Mucosa of descending colon (tissue), 3 donors: ENCODE measurements around the gene NFATC1. TPM values are rescaled to one million over a fixed set of nuclear protein-coding genes. Genes with fewer than 3 reads are reported as not detected.
A peak's percentile ranks its signal among the peaks of the same experiment; 100 is the strongest.

Experiments
- ATAC-seq: fragments of 200-7000 bp; cut with Tn5 transposase; one replicate; pipeline ENCODE4 v1.9.1; 2020; ENCODE audit warnings: mild to moderate bottlenecking, moderate library complexity
- DNase-seq, 3 donors: peaks; one replicate each; pipeline ENCODE4 v3.0.0-alpha.2; 2020
- H3K36me3 ChIP-seq: fragments of 200-600 bp; one replicate; pipeline ENCODE4 v1.8.0; 2021; ENCODE audit warnings: low read depth, mild to moderate bottlenecking
- H3K4me1 ChIP-seq: fragments of 200-600 bp; one replicate; pipeline ENCODE4 v1.8.0; 2021; ENCODE audit warnings: low read depth, mild to moderate bottlenecking
- H3K4me3 ChIP-seq: fragments of 200-600 bp; one replicate; pipeline ENCODE4 v1.8.0; 2021; ENCODE audit warnings: mild to moderate bottlenecking
- H3K9me3 ChIP-seq: fragments of 200-600 bp; one replicate; pipeline ENCODE4 v1.8.0; 2021; ENCODE audit warnings: mild to moderate bottlenecking
- CTCF ChIP-seq: fragments of 200-600 bp; IDR thresholded peaks from one replicate; pipeline ENCODE4 v1.8.0; 2022; ENCODE audit warnings: antibody characterized with exemption, mild to moderate bottlenecking
- intact Hi-C, 2 donors: fragments of 100-400 bp; cut with DNase I in 1 of 2; cut with micrococcal nuclease in 1 of 2; formaldehyde crosslinking; loops; one replicate each; pipeline versions ENCODE4 v1.11.0 to v1.11.1; 2022; cut with DNase I, micrococcal nuclease
- total RNA-seq, 3 donors: library from RNA; stranded (reverse); fragmentation: NEBNext Ultra II Directional in 2 of 3; extraction: Animal tissue kit (Norgen Biotek cat#: 25700) in 2 of 3; gene quantifications; one replicate each; pipeline versions ENCODE4 v1.2.1 to v1.2.4, GENCODE V29; 2021 to 2023
- donor health status: DM: no; HTN: no; CAD: no; lungs with moderate emphysema.
- donor health status: DM: no; HTN: no; CAD: no.
- donor health status: DM: no; HTN: yes; CAD: no.

The NFATC1 gene
- total RNA-seq, 3 donors from 2014 or later, result 2.9 to 12.9 (median 4.6) TPM

GRCh38 chr18:79365701-79366100, 30.0 kb upstream of the NFATC1 start:
- Histone ChIP-seq H3K4me1 (no peaks in the 10 kb centered on the region), H3K9me3 (no peaks in the 10 kb centered on the region), H3K4me3 (no peak overlapping the region), H3K36me3 (peaks cover 7% of the 10 kb centered on the region)
- DNase-seq (no peak), ATAC-seq (no peak)
- TF ChIP-seq CTCF, result no peak
- intact Hi-C loops, result no loop called here

DNA sequence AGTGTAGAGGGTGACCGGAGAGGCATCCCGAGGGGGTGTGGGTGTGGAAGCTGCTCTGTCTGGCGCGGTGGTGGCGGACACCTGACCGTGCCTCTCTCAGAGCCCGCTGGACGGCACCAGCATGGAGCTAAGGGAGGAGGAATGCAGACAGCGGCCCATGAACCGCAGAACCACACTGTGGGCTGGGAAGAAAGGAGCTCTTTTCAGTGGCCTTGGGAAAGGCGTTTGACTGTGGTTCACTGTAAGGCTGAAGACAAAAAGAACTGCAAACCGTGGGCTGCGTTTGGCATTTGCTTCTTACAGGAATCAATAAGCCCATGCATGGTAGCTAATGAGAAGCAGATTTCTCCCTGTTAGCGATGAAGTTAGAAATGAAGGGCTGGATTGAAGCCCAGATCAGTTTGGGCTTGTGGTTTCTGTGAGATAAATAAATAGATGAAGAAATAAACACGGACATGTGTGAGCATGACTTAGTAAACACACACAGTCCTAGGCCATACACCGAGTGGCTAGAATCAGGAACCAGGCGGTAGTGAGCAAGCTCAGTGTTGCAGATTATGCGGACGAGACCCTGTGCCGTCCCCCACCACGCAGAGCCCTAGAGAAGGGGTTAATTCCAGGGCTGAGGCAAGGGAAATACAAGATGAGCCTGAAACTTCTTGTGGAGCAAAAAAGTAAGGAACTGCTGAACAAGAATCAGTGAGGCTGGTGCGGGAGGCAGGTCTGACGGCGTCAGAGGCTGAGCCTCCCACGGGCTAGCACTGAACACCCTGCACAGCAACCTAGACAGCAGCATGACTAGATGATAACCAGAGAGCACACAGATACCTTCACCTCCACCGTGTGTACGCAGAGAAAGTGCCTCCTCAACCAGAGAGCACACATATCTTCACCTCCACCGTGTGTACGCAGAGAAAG, 29.3 kb upstream of the NFATC1 start:
- peaks cover 6% of the 10 kb centered on the region for H3K36me3 ChIP-seq
- peak; percentile 15 for ATAC-seq

GRCh38 chr18:79367480-79367879, 28.2 kb upstream of the NFATC1 start:
- ATAC-seq, result no peak
- Histone ChIP-seq H3K36me3 (no peaks in the 10 kb centered on the region), H3K9me3 (no peaks in the 10 kb centered on the region), H3K4me3 (no peak overlapping the region), H3K4me1 (no peaks in the 10 kb centered on the region)
- no peak for TF ChIP-seq CTCF
- no peak for DNase-seq
- intact Hi-C loops, result no loop called here

More for the DNA sequence above, 29.3 kb upstream of the NFATC1 start:
- DNase-seq, result no peak
- no peak for TF ChIP-seq CTCF
- intact Hi-C loops, result no loop called here
- H3K4me3 ChIP-seq, result no peak overlapping the region
- no peaks in the 10 kb centered on the region for H3K4me1 ChIP-seq
- H3K9me3 ChIP-seq, result no peaks in the 10 kb centered on the region

- Histone ChIP-seq H3K36me3 (no peaks in the 10 kb centered on the region), H3K9me3 (no peaks in the 10 kb centered on the region), H3K4me1 (no peaks in the 10 kb centered on the region), H3K4me3 (no peak overlapping the region)
- DNase-seq, result no peak
- intact Hi-C loops, result no loop called here
- no peak for ATAC-seq
- no peak for TF ChIP-seq CTCF
These were observed 27.7 kb upstream of the NFATC1 start for GRCh38 chr18:79367989-79368388.

DNA sequence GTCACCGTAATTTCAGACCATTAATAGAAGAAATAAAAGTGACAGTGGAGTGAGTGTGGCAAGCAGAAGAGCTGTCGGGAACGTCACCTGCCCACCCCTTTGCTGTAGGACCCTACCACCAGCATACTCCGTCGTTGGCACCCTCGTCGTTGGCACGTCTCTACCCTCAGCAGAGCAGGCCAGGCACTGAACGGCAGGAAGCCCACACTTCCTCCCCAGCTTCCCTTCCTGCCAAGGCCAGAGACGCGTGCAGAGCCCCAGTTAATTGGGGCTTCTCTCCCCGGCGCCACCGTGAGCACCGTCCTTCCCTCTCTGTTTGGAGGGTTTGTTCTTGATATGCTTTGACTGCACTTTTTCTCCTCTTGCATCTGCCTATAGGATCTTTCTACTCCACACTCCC, 27.0 kb upstream of the NFATC1 start:
- no peak overlapping the region for H3K4me3 ChIP-seq
- ATAC-seq (no peak), DNase-seq (no peak)
- TF ChIP-seq CTCF, result no peak
- H3K9me3 ChIP-seq, result no peaks in the 10 kb centered on the region
- no peaks in the 10 kb centered on the region for H3K4me1 ChIP-seq
- intact Hi-C loops, result no loop called here
- no peaks in the 10 kb centered on the region for H3K36me3 ChIP-seq
